ENCODE data around the gene DBP. TPM values are rescaled to one million over a fixed set of nuclear protein-coding genes. Genes with fewer than 3 reads are reported as not detected.
A peak's percentile ranks its signal among the peaks of the same experiment; 100 is the strongest.

Gene DBP
- total and polyA plus RNA-seq, 2 donors (not counting 1 experiment from before 2014, with no cell fraction given), result 4.8 to 23.6 TPM

DNA sequence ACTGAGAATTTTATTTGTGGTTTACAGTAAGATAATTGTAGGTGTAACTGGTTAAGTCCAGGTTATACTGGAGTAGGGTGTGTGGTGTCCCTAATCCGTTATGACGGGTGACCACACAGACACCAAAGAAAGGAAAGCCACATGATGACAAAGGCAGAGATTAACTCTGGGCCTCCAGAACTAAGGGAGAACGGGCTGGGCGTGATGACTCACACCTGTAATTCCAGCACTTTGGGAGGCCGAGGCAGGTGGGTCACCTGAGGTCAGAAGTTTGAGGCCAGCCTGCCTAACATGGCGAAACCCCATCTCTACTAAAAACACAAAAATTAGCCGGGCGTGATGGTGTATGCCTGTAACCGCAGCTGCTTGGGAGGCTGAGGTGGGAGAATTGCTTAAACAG is 48.4 kb upstream of the DBP start:
- Histone ChIP-seq H4K20me1 (ENCODE audit: control insufficient read depth, extremely low read depth, insufficient read depth, low read length) (no peaks in the 10 kb centered on the region), H3K4me2 (ENCODE audit: extremely low read depth, insufficient read depth, low read length) (no peak overlapping the region), H3K4me1 (ENCODE audit: control insufficient read depth, extremely low read depth, insufficient read depth, low read length) (no peaks in the 10 kb centered on the region), H3K36me3 (ENCODE audit: control insufficient read depth, insufficient read depth, low read length) (no peaks in the 10 kb centered on the region), H3K27me3 (ENCODE audit: control insufficient read depth, insufficient read depth, low read length) (no peaks in the 10 kb centered on the region), H3K9ac (ENCODE audit: insufficient read depth, low read length) (no peak overlapping the region), H3K9me3 (ENCODE audit: control insufficient read depth, insufficient read depth, low read depth, low read length) (no peaks in the 10 kb centered on the region), H3K79me2 (ENCODE audit: control insufficient read depth, insufficient read depth, low read length) (no peaks in the 10 kb centered on the region), H3K27ac (ENCODE audit: insufficient read depth, low read length) (no peak overlapping the region), H2AFZ (ENCODE audit: low read length) (no peak overlapping the region), H3K4me3 (replicated peaks in 1 of 4; ENCODE audit: control extremely low read depth in 1 of 4, insufficient read depth in 1 of 4, low read depth in 3 of 4, low read length in 4 of 4) (no peak overlapping the region)
- no peak for DNase-seq (ENCODE audit: low read depth in 2 of 2)
- TF ChIP-seq EZH2 (IDR thresholded peaks at IDR 0.05; ENCODE audit: low read length, missing control alignments), result no peak
- TF ChIP-seq, protein P1, sequence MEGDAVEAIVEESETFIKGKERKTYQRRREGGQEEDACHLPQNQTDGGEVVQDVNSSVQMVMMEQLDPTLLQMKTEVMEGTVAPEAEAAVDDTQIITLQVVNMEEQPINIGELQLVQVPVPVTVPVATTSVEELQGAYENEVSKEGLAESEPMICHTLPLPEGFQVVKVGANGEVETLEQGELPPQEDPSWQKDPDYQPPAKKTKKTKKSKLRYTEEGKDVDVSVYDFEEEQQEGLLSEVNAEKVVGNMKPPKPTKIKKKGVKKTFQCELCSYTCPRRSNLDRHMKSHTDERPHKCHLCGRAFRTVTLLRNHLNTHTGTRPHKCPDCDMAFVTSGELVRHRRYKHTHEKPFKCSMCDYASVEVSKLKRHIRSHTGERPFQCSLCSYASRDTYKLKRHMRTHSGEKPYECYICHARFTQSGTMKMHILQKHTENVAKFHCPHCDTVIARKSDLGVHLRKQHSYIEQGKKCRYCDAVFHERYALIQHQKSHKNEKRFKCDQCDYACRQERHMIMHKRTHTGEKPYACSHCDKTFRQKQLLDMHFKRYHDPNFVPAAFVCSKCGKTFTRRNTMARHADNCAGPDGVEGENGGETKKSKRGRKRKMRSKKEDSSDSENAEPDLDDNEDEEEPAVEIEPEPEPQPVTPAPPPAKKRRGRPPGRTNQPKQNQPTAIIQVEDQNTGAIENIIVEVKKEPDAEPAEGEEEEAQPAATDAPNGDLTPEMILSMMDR (conservative IDR thresholded peaks at IDR 0.05 in 1 of 2, IDR thresholded peaks at IDR 0.05 in 1 of 2; ENCODE audit: low read depth in 1 of 2, low read length in 2 of 2), result no peak

DNA sequence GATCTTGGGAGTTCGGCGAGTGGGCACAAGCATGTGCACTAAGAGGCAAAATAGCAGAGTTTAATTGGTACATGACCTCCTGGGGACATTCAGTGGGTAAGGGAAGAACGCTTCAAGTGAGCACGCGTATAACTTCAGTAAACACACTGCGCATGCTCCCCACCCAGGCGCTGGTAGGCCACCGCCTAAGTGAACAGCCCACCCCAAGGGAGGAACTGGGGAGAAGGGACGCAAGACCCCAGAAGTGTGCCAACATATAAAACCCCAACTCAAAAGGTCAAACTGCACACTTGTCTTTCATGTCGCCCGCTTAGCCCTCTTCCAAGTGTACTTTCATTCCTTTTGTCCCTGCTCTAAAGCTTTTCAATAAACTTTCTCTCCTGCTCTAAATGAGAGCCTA is 46.2 kb upstream of the DBP start:
- Histone ChIP-seq H3K27ac (ENCODE audit: insufficient read depth, low read length) (no peak overlapping the region), H3K4me1 (ENCODE audit: control insufficient read depth, extremely low read depth, insufficient read depth, low read length) (no peaks in the 10 kb centered on the region), H3K4me3 (replicated peaks in 1 of 4; ENCODE audit: control extremely low read depth in 1 of 4, insufficient read depth in 1 of 4, low read depth in 3 of 4, low read length in 4 of 4) (peak overlapping the region in 1 of 4 experiments; percentile 32)

DNA sequence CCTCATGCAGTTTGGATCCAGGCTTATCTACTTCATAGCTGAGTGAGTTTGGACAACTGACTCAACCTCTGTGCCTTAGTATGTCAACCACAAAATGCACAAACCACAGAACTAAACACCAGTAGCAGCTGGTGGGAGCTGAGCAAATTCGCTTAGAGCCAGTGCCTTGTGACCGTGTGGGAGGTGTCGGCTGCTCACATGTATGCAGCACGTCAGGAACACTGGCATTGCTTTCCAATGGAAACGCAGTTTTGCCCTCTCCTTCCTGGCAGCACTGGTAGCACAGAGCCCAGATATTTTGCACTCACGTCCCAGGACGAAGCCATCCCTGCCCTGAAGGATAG is 43.9 kb upstream of the DBP start:
- no peaks in the 10 kb centered on the region for H3K36me3 ChIP-seq (ENCODE audit: control insufficient read depth, insufficient read depth, low read length)
- H3K4me2 ChIP-seq (ENCODE audit: extremely low read depth, insufficient read depth, low read length), result no peak overlapping the region
- H3K4me3 ChIP-seq (replicated peaks in 1 of 4; ENCODE audit: control extremely low read depth in 1 of 4, insufficient read depth in 1 of 4, low read depth in 3 of 4, low read length in 4 of 4), result no peak overlapping the region
- DNase-seq (ENCODE audit: low read depth in 2 of 2), result peak; percentile 85 to 92
- H3K27ac ChIP-seq (ENCODE audit: insufficient read depth, low read length), result peak overlapping the region; percentile 32
- TF ChIP-seq, protein P1 (conservative IDR thresholded peaks at IDR 0.05 in 1 of 2, IDR thresholded peaks at IDR 0.05 in 1 of 2; ENCODE audit: low read depth in 1 of 2, low read length in 2 of 2), result no peak
- no peak for TF ChIP-seq EZH2 (IDR thresholded peaks at IDR 0.05; ENCODE audit: low read length, missing control alignments)
- no peaks in the 10 kb centered on the region for H3K4me1 ChIP-seq (ENCODE audit: control insufficient read depth, extremely low read depth, insufficient read depth, low read length)
- no peak overlapping the region for H2AFZ ChIP-seq (ENCODE audit: low read length)
- H3K79me2 ChIP-seq (ENCODE audit: control insufficient read depth, insufficient read depth, low read length), result no peaks in the 10 kb centered on the region
- no peaks in the 10 kb centered on the region for H4K20me1 ChIP-seq (ENCODE audit: control insufficient read depth, extremely low read depth, insufficient read depth, low read length)
- H3K9ac ChIP-seq (ENCODE audit: insufficient read depth, low read length), result no peak overlapping the region
- H3K9me3 ChIP-seq (ENCODE audit: control insufficient read depth, insufficient read depth, low read depth, low read length), result no peaks in the 10 kb centered on the region
- no peaks in the 10 kb centered on the region for H3K27me3 ChIP-seq (ENCODE audit: control insufficient read depth, insufficient read depth, low read length)

More for the DNA sequence above, 46.2 kb upstream of the DBP start:
- H3K27me3 ChIP-seq (ENCODE audit: control insufficient read depth, insufficient read depth, low read length), result no peaks in the 10 kb centered on the region
- no peaks in the 10 kb centered on the region for H4K20me1 ChIP-seq (ENCODE audit: control insufficient read depth, extremely low read depth, insufficient read depth, low read length)
- H3K36me3 ChIP-seq (ENCODE audit: control insufficient read depth, insufficient read depth, low read length), result no peaks in the 10 kb centered on the region
- peak overlapping the region; percentile 30 for H2AFZ ChIP-seq (ENCODE audit: low read length)
- TF ChIP-seq, protein P1 (conservative IDR thresholded peaks at IDR 0.05 in 1 of 2, IDR thresholded peaks at IDR 0.05 in 1 of 2; ENCODE audit: low read depth in 1 of 2, low read length in 2 of 2), result no peak
- DNase-seq (ENCODE audit: low read depth in 2 of 2), result peak; percentile 55 to 59
- no peak overlapping the region for H3K9ac ChIP-seq (ENCODE audit: insufficient read depth, low read length)
- H3K9me3 ChIP-seq (ENCODE audit: control insufficient read depth, insufficient read depth, low read depth, low read length), result no peaks in the 10 kb centered on the region
- no peaks in the 10 kb centered on the region for H3K79me2 ChIP-seq (ENCODE audit: control insufficient read depth, insufficient read depth, low read length)
- H3K4me2 ChIP-seq (ENCODE audit: extremely low read depth, insufficient read depth, low read length), result no peak overlapping the region
